ENCODE measurements around the gene CNOT6.

The CNOT6 gene

GRCh38 chr5:180575571-180575970, 81.4 kb downstream of the CNOT6 start:
- DNase-seq (ENCODE audit: low read depth): no peak

GRCh38 chr5:180580681-180581080, 86.5 kb downstream of the CNOT6 start:
- no peak for DNase-seq (ENCODE audit: low read depth)

- DNase-seq (ENCODE audit: low read depth): no peak
Observed at GRCh38 chr5:180583738-180584137, 89.6 kb downstream of the CNOT6 start.

GRCh38 chr5:180586204-180586603, 92.0 kb downstream of the CNOT6 start:
- no peak for DNase-seq (ENCODE audit: low read depth)

- no peak for DNase-seq (ENCODE audit: low read depth)
Observed at GRCh38 chr5:180586870-180587269, 92.7 kb downstream of the CNOT6 start.

GRCh38 chr5:180589771-180590542, 95.8 kb downstream of the CNOT6 start:
- no peak for DNase-seq (ENCODE audit: low read depth)

GRCh38 chr5:180590543-180591310, 96.5 kb downstream of the CNOT6 start:
- DNase-seq (ENCODE audit: low read depth): no peak

- no peak for DNase-seq (ENCODE audit: low read depth)
Observed at GRCh38 chr5:180591311-180591887, 97.2 kb downstream of the CNOT6 start, which contains the start of gene SCGB3A1. SCGB3A1 (minus strand) TSS chr5:180591499; CDS start chr5:180591462, 37 bp downstream.

- no peak for DNase-seq (ENCODE audit: low read depth)
Observed at GRCh38 chr5:180592176-180592575, 98.0 kb downstream of the CNOT6 start.

- no peak for DNase-seq (ENCODE audit: low read depth)
Observed at GRCh38 chr5:180593446-180594206, 99.4 kb downstream of the CNOT6 start.

- DNase-seq (ENCODE audit: low read depth): no peak
Observed at GRCh38 chr5:180594311-180595045, 100.3 kb downstream of the CNOT6 start.

GRCh38 chr5:180595046-180595379, 100.8 kb downstream of the CNOT6 start:
- no peak for DNase-seq (ENCODE audit: low read depth)

- no peak for DNase-seq (ENCODE audit: low read depth)
Observed at GRCh38 chr5:180595381-180596114, 101.4 kb downstream of the CNOT6 start.

GRCh38 chr5:180596115-180596667, 102.0 kb downstream of the CNOT6 start:
- DNase-seq (ENCODE audit: low read depth): no peak

- DNase-seq (ENCODE audit: low read depth): no peak
Observed at GRCh38 chr5:180596668-180597231, 102.6 kb downstream of the CNOT6 start.

GRCh38 chr5:180598316-180598701, 104.1 kb downstream of the CNOT6 start:
- DNase-seq (ENCODE audit: low read depth): no peak

- no peak for DNase-seq (ENCODE audit: low read depth)
Observed at GRCh38 chr5:180598797-180599589, 104.8 kb downstream of the CNOT6 start.

- DNase-seq (ENCODE audit: low read depth): no peak
Observed at GRCh38 chr5:180599590-180599914, 105.4 kb downstream of the CNOT6 start.

- DNase-seq (ENCODE audit: low read depth): no peak
Observed at GRCh38 chr5:180599981-180600553, 105.9 kb downstream of the CNOT6 start.

All from stimulated activated CD4-positive, alpha-beta T cell treated with anti-CD3 and anti-CD28 coated beads, Interleukin-2, amount 100 ng/mL, for 4 hours (primary cell).